ENCODE data around the gene DNAH2.

DNAH2 gene, protein sequence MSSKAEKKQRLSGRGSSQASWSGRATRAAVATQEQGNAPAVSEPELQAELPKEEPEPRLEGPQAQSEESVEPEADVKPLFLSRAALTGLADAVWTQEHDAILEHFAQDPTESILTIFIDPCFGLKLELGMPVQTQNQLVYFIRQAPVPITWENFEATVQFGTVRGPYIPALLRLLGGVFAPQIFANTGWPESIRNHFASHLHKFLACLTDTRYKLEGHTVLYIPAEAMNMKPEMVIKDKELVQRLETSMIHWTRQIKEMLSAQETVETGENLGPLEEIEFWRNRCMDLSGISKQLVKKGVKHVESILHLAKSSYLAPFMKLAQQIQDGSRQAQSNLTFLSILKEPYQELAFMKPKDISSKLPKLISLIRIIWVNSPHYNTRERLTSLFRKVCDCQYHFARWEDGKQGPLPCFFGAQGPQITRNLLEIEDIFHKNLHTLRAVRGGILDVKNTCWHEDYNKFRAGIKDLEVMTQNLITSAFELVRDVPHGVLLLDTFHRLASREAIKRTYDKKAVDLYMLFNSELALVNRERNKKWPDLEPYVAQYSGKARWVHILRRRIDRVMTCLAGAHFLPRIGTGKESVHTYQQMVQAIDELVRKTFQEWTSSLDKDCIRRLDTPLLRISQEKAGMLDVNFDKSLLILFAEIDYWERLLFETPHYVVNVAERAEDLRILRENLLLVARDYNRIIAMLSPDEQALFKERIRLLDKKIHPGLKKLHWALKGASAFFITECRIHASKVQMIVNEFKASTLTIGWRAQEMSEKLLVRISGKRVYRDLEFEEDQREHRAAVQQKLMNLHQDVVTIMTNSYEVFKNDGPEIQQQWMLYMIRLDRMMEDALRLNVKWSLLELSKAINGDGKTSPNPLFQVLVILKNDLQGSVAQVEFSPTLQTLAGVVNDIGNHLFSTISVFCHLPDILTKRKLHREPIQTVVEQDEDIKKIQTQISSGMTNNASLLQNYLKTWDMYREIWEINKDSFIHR (N-terminal part only)

DNA sequence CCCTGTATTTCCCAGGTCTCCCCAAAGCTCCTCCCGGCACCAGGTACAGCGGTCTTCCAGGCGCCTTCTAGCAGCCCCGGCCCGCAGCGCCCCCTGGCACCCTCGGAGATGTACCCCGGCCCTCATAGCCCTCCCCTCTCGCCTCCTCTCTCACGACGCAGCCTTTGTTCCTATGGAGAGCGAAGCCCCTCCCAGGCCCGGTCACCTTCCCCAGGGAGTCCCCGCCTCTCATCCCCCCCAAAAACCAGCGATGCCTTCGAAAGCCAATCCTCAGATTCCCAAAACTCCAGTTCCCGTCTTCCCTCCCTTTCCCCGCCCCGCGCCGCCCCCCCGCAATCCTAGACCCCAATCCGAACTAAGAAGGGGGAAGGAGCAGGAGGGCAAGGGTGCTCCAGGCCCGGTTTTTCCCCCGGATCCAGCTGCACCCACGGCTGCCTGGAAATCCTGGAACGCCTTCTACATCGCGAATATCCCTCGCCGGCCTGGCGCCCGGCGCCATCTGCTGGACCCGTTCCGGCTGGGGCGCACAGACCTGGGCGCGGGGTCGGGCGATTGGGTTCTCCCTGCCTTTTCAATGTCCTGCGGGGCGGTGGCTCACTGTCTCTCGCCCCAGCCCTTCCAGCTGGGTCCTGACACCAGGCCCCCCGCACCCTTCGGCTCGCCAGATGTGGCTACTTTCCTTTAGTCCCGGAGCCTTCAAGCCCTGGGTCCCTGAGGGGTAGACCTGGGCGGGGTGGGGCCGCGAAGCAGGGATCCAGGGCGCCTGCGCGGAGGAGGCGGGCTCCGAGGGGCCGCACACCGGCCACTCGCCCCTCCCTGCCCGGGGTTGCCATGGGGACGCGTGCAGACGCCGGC is at the start of gene DNAH2:
Gene DNAH2 (plus strand): TSS at position 844 of the 855 bp plus-strand sequence. CDS start 1,991 bp downstream, outside the sequence.
- peak; percentile 21 for DNase-seq

DNA sequence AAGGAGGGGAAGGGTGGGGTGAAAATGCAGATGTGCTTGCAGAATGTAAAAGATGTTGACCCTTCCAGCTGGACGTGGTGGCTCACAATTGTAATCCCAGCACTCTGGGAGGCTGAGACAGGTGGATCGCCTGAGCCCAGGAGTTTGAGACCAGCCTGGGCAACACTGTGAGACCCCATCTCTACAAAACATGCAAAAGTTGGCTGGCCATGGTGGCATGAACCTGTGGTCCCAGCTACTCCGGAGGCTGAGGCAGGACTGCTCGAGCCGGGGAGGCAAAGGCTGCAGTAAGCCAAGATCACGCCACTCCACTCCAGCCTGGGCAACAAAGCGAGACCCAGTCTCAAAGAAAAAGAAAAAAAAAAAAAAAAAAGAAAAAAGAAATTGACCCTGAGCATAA is 49.1 kb upstream of the DNAH2 start:
- DNase-seq = no peak

DNA sequence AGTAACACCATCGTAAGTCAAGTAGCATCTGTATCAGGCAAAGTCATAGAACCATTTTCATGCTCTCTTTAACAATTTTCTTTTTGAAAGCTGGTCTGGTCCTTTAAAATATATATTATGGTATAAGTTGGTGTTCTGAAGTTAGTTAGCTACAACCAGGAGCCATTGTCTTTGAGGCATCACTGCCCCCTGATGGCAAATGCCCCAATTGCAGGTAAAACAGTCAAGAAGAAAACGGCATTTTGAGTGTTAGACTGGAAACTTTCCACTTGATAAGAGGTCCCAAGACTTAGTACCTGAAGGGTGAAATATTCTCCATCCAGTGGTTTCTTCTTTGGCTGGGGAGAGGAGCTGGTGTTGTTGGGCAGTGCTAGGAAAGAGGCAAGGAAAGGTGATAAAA is 44.3 kb upstream of the DNAH2 start:
- peak; percentile 44 for DNase-seq

DNA sequence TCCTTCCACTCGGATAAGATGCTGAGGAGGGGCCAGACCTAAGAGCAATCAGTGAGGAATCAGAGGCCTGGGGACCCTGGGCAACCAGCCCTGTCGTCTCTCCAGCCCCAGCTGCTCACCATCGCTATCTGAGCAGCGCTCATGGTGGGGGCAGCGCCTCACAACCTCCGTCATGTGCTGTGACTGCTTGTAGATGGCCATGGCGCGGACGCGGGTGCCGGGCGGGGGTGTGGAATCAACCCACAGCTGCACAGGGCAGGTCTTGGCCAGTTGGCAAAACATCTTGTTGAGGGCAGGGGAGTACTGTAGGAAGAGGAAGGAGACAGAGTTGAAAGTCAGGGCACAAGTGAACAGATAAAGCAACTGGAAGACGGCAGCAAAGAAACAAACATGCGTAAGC is 42.6 kb upstream of the DNAH2 start:
- no peak for DNase-seq

DNA sequence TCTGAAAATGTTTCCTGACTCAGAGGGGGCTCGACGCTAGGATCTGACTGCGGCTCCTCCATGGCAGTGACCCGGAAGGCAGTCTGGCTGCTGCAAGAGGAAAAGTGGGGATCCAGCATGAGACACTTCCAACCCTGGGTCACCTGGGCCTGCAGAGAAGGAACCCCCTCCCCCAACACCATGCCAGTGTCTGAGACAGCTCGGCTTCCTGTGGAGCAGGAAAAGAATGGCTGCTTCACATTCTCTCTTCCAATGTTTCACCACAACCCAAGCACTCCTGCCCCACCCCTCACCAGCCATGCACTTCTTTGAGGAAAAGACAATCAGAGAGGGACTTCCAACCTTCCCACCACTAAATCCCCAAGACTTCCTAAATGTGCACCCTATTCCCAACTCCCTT is 41.0 kb upstream of the DNAH2 start:
- DNase-seq = no peak

DNA sequence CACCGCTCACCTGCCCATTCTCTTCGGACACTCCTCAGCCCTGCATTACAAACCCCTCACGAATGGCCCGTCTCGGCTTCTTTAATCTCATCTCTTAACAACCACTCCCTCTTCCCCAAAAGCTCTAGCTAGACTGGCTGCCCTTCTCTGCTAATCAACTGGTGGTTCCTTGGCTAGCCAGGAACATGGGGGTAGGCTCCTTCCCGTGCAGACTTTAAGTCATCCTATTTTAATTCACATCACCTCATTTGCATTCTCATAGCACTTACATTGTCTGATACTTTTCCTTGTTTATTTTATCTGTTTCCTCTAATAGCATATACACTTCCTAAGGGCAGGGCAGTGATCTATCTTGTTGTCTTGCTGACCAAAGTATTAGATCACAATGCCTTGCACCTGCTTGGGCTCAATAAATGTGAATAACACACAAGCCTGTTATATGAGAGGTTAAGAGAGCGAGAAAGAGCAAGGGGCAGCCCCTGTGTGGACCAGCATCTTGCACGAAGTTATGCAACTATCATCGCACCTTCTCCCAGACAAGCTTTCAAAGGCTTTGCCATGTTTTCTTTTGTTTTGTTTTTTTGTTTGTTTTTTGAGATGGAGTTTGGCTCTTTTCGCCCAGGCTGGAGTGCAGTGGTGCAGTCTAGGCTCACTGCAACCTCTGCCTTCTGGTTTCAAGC is 40.0 kb upstream of the DNAH2 start:
- no peak for DNase-seq

DNA sequence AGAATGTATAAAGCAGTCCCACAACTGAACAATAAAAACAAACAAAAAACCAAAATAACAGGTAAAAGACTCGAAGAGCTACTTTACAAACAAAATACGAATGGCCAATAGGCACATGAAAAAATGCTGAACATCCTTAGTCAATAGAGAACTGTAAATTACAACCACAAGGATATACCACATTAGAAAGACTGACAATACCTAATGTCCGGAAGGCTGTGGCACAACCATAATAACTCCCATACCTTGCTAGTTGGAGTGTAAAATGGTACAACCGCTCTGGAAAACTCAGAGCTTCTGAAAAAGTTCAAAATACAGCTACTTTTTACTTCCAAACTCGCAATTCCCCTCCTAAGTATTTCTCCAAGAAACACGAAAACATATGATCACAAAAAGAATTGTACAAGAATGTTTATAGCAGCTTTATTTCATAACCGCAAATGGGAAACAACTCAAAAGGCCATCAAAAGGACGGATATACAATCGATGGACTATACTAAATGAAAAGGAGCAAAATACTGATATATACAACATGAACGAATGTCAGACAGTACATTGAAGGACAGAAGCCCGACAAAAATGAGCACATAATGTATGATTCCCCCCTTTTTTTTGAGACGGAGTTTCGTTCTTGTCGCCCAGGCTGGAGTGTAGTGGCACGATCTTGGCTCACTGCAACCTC is 32.6 kb upstream of the DNAH2 start:
- peak; percentile 12 for DNase-seq

DNA sequence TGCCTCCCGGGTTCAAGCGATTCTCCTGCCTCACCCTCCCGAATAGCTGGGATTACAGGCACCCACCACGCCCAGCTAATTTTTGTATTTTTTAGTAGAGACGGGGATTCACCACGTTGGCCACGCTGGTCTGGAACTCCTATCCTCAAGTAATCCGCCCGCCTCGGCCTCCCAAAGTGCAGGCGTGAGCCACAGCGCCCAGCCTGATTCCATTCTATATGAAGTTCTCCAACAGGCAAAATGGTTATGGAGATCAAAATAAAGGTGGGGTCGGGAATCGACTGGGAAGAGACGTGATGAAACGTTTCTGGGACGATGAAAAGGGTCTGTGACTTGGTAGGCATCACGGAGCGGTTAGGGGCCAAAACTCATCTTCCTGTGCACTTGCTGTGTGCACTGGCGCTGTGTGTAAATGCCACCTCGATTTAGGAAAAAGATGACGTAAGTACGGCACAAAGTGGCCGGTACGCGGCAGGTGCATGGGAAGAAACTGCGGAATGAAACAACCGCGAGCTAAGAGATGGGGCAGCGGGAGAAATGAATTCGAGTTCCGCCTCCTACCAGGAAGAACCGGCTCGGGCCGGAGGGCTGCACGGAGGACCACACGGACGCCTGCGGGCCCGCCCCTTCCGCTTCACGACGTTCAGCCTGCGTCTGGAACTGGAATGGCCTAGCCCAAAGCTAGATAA is 31.9 kb upstream of the DNAH2 start:
- peak; percentile 93 for DNase-seq

DNA sequence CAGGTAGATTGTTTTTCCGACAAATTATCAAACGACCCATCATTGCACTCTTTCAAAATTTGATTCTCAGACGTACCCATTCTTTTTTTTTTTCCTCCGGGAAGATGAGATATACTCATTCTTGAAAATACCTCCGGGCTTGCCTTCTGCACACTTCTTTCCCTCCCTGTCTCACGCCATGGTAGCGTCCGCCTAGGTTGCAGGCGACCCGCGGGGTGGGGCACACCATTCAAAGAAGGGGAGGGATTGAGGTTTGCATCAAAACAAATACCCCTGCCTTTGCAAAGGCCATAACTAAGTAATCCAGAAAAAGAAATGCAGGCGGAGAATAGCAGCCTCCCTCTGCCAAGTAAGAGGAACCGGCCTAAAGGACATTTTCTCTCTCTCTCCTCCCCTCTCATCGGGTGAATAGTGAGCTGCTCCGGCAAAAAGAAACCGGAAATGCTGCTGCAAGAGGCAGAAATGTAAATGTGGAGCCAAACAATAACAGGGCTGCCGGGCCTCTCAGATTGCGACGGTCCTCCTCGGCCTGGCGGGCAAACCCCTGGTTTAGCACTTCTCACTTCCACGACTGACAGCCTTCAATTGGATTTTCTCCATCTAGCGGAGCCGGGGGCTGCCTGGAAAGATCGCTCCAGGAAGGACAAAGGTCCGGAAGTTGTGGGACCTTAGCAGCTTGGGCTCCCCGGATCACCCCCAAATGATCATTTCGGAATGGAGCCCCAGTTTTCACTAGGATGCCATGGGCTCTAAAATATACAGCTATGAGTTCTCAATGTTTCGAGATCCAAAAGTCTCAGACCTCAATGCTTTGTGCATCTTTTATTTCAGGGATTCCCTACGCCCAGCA is 31.1 kb upstream of the DNAH2 start:
- peak; percentile 83 for DNase-seq

DNA sequence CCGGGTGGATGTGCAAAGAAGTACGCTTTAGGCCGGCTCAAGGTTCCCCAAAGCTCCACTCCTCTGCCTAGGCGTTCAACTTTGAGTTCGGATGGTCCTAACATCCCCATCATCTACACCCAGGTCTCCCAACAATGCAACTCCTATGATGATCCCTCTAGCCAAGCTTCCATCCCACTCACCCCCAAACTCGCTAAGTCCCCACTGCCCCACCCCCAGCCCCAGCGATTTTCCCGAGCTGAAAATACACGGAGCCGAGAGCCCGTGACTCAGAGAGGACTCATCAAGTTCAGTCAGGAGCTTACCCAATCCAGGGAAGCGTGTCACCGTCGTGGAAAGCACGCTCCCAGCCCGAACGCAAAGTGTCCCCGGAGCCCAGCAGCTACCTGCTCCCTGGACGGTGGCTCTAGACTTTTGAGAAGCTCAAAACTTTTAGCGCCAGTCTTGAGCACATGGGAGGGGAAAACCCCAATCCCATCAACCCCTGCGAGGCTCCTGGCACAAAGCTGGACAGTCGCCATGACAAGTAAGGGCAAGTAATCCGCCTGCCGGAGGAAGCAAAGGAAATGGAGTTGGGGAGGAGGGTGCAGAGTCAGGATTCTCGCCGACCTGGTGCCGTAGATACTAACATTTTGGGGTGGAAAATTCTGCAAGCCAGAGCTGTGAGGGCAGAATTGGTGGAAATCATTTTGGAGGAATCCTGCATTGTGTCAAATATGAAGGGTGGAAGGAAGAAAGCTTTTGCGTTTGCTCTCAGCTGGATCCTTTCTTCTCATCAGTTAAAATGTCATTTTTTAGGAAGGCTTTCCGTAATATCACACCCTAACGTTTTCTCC is 30.3 kb upstream of the DNAH2 start, which contains the start of gene TP53:
Gene TP53 (minus strand): TSS at position 419 of the 836 bp plus-strand sequence. CDS start 10,896 bp downstream, outside the sequence.
- DNase-seq = peak; percentile 96

DNA sequence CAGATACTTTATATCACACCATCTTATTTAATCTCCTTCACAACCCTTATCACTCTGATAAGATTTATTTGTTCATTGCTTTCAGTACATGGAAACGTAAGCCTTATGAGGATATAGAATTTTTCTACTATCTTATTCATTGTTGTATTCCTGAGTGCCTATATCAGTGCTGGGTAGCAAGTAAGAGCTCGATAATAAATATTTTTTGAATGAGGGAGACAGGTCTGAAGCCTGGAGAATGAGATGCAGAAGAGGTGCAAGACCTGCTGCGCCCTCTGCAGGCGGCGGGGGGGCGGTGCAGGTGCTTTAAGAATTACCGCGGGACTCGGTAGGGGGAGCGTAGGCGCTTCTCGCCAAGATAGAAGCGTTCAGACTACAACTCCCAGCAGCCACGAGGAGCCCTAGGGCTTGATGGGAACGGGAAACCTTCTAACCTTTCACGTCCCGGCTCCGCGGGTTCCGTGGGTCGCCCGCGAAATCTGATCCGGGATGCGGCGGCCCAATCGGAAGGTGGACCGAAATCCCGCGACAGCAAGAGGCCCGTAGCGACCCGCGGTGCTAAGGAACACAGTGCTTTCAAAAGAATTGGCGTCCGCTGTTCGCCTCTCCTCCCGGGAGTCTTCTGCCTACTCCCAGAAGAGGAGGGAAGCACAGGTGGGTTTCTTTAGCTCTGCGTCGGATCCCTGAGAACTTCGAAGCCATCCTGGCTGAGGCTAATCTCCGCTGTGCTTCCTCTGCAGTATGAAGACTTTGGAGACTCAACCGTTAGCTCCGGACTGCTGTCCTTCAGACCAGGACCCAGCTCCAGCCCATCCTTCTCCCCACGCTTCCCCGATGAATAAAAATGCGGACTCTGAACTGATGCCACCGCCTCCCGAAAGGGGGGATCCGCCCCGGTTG is 29.4 kb upstream of the DNAH2 start, which contains the start of gene WRAP53:
Gene WRAP53 (plus strand): TSS at position 570 of the 900 bp plus-strand sequence. CDS start 172 bp downstream, at position 742.
- DNase-seq = peak; percentile 98

DNA sequence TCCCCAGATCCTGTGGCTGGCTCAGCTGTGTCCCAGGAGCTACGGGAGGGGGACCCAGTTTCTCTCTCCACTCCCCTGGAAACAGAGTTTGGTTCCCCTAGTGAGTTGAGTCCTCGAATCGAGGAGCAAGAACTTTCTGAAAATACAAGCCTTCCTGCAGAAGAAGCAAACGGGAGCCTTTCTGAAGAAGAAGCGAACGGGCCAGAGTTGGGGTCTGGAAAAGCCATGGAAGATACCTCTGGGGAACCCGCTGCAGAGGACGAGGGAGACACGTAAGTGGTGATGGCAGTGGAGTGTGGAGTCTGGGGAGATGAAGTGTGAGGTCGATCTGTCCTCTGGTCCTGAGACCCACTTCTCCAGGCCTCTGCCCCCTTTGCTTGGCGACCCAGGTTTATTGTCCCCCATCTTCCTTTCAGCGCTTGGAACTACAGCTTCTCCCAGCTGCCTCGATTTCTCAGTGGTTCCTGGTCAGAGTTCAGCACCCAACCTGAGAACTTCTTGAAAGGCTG is 28.7 kb upstream of the DNAH2 start:
- no peak for DNase-seq

DNA sequence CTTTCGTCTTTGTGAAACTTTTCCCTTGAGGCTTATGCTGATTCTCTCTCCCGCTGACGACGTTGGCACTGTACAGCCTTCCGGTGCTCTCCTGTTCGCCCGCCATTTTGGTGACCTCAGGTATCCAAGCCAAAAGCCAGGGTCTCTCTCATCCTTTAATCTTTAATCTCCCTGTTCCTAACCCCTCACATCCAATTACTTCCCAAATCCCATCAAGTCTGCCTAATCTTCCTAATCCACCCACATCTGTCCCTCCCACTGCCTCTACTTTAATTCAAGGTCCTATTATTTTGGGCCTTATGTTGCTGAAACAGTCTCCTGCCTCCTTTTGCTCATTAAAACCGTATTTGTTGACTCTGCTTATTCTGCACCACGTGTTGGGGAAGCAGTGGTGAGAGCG is 22.0 kb upstream of the DNAH2 start:
- DNase-seq = no peak

DNA sequence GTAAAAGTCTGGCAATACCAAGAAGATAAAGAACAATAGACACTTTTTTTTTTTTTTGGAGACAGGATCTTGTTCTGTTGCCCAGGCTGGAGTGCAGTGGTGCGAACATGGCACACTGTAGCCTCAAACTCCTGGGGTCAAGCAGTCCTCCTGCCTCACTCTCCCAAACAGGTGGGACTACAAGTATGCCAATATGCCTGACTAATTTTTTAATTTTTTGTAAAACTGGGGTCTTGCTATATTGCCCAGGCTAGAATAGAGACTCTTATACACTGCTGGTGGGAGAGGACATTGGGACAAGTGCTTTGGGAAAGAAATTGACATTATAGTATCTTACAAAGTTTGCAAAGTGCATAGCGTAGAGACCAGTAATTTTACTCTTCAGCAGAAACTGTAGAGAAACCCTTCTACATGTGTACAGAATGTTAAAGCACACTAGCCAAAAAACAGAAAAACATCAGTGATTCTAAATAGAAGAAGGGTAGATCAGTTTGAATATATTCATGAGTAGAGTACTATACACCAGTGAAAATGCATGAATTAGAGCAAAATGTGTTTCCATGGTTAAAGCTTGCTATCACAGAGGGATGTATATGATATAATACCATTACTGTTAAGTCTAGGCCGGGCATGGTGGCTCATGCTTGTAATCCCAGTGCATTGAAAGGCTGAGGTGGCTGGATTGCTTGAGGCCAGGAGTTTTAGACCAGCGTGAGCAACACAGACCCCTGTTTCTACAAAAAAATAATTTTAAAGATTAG is 19.5 kb upstream of the DNAH2 start:
- no peak for DNase-seq

DNA sequence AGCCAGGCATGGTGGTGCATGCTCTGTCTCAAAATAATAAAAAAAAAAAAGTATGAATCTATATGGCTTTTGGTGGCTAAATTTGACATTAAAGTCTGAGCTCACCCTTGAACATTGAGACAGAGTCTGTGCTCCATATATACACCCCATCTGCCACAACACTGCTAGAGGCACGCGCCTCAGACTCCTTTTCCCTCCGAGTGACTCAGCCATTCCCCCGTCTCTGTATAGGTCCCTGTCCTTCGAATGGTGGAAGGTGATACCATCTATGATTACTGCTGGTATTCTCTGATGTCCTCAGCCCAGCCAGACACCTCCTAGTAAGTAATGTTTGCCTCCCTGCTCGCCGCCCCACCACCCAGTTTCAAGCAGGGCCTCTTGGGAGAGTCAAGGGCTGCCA is 17.0 kb upstream of the DNAH2 start:
- no peak for DNase-seq

DNA sequence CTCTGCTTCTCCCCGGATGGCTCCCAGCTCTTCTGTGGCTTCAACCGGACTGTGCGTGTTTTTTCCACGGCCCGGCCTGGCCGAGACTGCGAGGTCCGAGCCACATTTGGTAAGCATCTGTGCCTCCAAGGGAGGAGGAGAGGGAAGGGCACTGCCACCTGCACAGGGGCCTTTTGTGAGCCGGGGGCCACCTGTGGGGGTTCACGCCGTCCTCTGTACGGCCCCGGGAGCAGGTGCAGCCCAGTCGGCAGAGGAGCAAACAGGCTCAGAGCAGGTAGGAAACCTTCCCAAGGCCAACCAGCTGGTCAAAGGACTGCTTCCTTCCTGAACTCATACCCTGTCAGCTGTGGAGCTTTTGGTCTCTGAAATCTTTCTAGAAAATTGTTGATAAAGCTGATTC is 15.9 kb upstream of the DNAH2 start:
- no peak for DNase-seq

DNA sequence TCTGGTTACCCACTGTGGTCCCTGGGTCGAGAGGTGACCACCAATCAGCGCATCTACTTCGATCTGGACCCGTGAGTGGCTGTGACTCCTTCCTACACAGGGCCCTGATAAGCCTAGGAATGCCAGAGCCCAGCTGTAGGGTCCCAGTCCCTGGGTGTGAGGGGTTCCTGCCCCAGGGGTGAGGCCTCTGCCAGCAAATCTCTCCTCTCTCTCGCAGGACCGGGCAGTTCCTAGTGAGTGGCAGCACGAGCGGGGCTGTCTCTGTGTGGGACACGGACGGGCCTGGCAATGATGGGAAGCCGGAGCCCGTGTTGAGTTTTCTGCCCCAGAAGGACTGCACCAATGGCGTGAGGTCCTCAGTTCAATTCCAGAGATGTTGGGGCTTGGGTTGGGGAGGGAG is 14.8 kb upstream of the DNAH2 start:
- DNase-seq = no peak
